GM21825 (cell line): ENCODE measurements around the gene MEGF6.

Source experiments
- ATAC-seq: cut with Tn5 transposase; IDR thresholded peaks from one replicate; pipeline ENCODE4 v1.9.1; 2021; ENCODE audit warnings: mild to moderate bottlenecking, moderate library complexity; ENCODE audit not compliant: unreplicated experiment

The MEGF6 gene

DNA sequence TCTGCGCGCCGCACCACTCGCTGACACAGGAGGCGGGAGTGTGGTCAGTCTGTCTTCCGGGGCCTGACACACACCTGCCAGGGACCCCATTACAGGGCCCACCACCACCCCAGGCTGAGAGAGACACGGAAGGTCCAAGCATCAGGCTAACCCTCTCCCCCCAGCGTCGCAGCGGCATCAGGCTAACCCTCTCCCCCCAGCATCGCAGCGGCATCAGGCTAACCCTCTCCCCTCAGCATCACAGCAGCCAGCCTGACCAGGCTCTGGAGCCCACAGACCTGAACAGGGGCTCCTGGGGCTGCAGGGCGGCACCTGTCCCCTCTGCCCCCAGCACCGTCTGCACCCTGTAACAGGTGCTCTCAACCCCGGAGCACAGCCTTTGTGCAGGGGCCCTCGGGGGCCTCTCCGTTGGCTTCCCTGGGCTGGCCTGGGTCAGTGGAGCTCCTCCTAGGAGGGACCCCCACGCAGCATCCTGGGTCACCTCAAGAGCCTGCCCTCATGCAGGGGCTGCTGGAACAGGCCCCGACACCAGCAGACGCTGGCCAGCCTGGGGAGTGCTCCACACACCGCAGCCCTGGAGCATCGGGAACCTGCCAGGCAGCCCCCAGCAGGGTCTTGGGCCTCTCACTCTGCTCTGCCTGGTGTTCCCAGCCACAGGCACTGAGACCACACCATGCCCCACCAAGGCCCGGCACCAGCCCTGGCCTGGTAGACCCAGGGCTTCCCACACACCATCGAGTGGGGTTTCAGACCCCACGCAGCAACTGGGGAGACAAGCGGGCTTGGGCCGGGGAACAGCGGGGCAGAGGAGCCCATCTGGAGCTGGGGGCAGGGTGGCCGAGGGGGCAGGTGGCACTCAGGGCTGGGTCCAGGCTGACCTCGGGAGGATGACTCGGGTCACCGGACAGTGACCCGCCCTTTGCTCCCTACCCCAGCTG is 67.0 kb downstream of the MEGF6 start:
- ATAC-seq: no peak

DNA sequence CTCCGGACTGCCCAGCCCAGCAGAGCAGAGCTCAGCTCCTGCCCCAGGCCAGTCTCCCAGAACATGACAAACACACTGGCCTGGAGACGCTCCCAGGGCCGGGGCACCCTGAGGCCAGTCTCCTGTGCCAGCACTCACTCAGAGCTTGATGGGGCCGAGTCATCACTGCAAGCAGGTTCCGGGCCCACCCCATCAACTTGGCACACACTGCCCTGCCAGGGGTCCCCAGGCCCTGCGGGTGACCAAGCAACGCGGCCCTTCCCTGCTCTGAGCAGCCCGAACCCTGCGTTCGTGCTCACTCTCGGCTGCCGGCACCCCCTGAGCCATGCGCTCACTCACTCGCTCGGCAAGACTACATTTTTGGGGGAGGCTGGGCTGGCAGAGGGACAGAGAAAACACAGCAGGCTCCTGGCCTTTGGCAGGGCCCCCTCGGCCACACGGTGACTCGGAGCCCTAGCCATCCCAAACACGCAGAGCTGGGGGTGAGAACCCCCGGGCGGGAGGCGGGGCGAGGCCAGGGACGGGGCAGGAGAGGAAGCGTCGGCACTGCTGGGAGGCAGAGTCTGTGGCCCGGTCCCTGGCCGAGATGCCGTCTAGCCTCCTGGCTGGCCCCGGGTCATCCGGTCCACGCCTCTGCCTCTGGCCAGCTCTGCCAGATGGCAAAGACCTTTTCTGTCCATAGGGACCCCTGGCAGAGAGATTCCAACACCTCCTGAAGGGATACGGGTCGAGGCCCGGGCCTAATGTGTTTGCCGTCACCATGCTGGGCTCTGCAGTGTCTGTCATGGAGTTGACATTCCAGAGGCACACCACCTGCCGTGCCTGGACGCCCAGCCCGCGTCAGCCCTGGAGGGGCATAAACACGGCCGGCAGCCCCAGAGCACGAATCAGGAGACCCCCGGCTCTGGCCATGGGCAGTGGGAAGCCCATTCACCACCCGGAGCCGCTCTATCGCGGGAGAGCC is 68.0 kb downstream of the MEGF6 start:
- ATAC-seq: no peak

DNA sequence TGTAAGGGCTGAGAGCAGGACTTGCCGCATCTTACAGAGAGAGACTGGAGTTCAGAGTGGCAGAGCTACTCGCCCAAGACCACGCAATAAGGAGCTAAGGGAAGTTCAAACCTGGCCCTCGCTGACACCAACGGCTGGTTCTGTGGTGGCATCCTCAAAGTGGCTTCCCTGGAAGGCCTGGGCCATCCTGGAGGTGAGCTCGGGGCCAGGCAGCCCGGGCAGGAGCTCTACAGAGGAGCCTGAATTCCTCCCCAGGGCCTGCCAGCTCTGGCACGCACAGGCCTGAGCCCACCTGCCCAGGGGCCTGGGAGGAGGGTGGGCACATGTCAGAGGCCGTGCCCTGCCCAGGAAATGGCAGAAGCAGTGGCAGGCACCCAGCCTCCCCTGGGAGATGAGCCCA is 68.6 kb downstream of the MEGF6 start:
- no peak for ATAC-seq

DNA sequence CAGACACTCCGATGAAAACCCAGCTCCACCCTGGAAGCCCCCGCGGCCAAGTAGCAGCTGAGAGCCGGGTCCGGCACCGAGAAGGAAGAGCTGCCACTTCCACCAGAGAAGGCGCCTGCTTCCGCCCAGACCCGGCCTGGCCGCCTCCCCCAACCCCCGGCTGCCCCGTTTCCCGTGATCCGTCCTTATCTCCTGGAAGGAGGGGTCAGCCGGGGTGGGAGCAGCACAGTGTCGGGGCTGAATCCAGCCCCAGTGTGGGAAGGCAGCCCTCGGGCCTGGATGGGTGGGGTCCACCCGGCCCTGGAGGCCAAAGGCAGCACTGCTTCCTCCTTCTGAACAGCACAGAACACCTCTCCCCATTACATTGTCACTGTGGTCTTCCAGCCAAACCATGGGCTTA is 69.4 kb downstream of the MEGF6 start:
- no peak for ATAC-seq

DNA sequence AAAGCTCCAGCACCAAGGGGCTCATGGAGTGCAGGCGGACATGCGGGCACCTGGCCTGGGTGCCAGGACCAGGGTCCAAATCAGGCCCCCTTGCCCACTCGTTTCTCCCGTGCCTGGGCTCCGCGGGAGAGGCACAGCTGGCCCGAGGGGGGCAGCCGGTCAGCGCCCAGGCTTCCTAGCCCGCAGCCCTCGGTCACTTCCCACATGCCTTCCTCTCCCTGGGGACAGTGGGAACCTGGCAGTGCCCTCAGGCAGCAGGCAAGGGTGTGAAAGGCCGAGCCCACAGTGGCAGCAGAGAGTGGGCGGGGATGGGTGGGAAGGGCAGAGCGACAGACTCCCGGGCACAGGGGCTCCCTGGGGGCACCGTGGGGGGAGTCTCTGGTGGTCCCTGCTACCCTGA is 69.8 kb downstream of the MEGF6 start:
- no peak for ATAC-seq

DNA sequence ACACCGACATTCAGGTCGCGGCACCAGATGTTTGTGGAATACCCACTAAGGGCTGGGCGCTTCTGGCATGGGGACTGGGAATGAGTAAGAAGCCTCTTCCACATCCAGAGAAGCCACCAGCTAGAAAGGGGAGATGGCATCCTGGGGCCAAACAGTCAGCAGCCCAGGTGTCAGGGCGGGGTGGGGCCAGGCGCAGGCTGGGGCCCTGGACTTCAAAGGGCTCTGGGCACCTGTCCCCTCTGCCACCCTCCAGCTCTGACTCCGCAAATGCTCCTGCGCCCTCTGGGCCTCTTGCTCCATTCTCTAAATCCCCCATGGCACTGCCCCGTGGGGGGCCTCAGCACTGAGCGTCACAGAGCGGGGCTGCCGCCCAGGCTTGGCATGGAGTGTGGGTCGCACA is 70.4 kb downstream of the MEGF6 start:
- ATAC-seq: no peak

DNA sequence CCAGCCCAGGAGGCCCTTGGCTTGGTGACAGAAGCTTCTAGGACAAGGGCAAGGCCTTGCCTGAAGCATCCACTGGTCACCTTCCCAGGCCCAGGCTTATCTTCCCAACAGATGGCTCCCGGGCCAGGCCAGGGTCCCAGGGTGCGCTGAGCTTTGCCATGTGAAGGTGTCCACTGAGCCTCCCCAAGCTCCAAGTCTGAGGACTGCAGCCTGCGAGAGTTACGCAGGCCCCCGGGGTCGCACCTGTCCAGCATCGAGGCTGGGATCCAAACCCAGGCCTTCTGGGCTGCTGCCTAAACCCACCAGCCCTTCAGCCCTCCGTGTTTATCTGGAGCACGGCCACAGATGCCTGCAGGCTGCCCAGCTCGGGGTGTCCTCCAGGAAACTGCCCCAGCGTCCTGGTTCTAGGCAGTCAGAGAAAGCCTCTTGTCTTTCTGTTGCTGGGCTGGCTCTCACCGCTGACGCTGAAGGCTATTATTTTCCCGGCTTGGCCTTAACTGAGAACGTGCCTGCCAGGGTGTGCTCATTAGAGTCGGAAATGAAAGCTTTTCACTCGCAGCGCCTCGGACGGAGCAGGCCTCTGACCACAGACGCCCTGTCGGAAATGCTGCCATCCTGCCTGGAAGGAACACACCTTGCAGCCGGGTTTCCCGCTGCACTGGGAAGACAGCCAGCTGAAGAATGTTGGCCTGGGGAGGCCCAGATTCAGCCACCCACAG is 71.4 kb downstream of the MEGF6 start:
- no peak for ATAC-seq

DNA sequence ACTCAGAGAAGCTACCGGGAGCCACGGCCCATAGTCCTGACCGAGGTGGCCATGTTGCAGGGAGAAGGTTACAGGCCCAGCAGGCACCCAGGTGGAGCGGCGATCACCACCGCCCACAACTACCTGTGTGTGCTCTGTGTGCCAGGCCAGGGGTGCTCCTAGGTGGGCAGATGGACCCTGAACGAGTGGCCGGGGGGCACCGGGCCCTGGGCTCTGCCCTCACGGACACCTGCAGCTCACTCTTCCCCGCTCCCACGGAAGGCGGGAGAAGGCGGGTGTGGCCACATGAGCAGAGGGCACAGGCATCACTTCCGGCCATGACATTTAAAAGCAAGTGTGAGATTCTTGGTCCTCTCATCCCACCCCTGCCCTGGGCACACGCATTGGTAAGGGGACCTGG is 73.9 kb downstream of the MEGF6 start:
- ATAC-seq: no peak

DNA sequence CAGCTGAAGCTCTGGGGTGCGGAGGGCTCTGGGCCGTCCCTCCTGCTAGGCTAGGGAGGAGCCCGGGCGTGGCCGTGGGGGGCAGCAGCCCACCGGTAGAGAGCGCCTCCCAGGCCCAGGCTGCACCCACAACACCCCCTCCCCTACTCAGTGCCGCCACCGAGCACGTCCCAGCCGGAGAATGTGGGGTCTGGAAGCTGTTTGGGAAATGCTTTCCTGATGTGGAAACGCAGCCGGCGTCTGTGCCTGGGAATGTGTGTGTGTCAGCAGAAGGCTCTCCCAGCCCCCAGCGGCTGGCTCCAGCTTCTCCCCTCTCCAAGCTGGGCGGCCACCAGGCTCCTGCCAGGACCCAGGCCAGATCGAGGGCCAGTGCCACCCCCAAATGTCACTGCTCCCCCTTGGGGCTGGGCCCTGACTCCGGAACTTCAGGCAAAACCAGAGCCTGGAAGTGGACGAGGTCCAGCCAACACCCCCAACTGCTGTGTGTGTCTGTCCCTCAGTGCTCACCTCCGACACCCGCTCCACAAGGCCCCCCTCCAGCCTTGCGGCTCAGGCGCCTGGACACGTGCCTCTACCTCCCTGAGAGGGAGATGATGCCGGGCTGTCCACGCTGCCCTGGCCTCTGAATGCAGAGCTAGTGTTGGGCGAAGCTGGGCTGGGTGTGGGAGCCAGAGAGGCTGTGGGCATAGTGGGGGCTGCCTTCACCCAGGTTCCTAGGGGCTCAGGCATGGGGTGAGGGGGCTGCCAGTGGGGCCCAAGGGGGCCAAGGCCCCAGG is 74.7 kb downstream of the MEGF6 start:
- no peak for ATAC-seq

DNA sequence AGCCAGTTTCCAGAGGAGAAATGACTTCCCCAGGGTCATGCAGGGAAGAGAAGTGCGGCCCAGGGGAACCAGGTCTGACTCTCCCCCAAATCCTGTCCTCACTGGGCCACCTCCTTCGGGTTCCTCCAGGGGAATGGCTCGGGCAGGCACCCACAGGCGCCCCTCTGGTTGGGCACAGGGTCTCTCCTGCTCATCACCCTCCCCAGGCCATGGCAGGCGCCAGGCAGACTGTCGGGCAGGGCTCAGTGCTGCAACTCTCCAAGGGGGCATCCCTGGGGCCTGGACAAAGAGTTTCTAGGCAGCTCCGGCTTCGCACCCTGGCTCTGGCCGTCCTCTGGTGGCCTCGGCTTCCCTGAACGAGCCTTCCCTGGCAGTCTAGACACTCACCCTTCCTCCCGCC is 75.6 kb downstream of the MEGF6 start:
- no peak for ATAC-seq

DNA sequence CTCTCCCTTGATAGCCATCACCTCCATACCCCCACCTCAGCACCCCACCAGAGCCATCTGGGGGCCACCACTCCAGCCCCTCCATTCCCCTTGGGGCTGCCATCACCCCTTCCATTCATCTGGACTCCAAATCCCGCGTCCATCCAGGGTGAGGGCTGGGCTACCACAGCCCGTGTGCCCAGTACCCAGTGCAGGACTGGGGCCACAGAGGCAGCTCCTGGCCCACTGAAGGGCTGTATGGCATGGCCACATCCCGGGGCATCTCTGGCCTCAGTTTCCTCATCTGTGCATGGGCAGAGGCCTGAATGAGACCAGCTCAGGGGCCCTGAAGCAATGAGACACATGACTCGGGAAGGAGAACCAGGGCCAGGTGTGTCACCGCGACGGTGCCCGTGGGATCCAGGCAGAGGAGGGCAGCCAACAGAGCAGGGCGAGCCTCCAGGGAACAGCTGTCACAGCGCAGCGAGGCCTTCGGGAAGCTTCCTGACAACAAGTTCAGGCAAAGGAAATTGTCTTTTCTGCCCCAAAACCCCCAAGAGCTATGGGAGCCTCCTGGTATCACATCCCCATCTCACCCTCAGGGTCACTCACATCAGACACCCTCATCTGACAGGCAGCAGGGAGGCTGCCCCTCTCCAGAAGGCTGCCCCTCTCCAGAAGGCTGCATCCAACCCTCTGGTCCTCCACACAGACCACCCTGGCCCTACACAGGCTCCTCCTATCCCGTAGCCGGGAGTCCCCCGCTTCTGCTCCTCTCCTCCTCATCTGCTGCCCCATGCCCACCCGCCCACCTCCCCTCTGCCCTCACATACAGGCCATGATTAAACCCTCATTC is 76.3 kb downstream of the MEGF6 start:
- ATAC-seq: no peak

DNA sequence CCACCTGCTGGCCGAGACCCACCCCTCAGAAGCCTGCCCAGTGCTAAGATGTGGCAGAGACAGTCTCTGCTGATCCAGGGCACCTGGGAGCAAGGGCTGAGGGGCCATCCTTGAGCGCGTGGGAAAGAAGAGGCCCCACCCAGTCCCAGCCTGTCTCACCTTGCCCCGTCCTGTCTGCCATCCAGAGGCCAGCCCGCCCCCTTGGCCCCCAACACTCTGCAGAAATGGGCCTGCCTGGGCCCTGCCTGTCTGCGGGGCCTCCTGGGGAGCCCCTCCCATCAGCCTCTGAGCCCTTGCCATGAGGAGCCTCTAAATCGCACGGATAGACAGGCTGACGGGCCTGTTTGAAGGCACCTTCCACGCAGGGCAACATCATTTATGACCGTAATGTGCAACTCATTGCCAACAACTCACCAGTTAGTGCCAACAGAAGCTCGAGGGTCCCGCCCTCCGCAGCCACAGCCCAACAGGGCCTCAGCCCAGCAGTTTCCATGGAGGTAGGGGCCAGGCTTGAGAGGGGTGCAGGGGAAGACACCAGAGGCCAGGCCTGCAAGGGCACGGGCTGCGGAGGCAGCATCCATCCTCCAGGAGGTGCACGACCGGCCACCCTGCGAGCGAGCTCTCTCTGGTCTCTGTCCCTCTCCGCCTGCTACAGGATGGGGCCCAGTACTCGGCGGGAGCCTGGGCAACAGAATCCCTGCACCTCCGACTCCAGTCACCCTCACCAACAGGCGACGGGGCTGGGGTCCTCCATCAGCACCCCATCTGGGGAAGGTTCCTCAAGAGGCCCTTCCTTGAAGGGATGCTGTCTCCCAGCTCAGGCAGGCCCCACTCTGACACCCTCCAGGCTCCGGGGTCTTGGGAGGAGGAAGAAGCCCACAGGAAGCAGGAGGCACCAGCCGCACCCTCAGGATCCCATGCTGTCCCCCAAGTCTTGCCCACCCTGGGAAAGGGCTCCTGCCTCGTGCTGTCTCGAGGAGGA is 78.0 kb downstream of the MEGF6 start:
- no peak for ATAC-seq

DNA sequence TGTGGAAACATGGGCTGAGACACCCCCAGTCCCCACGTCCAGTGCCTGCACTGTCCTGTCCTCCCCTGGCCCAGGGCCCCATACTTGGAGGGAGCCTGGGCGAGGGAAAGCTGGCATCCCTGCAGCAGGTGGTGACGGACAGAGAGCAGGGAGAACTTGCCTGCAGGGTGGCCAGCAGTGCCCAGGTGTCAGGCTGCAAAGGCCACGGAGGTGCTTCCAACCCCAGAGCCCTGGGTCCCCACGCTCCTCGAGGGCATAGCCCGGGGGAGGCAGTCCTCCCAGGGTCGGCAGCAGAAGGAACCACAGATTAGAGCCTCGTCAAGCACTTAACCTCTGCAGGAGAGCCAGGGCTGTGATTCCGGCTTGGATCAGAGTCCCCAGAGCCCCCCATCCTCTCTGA is 79.4 kb downstream of the MEGF6 start:
- no peak for ATAC-seq

DNA sequence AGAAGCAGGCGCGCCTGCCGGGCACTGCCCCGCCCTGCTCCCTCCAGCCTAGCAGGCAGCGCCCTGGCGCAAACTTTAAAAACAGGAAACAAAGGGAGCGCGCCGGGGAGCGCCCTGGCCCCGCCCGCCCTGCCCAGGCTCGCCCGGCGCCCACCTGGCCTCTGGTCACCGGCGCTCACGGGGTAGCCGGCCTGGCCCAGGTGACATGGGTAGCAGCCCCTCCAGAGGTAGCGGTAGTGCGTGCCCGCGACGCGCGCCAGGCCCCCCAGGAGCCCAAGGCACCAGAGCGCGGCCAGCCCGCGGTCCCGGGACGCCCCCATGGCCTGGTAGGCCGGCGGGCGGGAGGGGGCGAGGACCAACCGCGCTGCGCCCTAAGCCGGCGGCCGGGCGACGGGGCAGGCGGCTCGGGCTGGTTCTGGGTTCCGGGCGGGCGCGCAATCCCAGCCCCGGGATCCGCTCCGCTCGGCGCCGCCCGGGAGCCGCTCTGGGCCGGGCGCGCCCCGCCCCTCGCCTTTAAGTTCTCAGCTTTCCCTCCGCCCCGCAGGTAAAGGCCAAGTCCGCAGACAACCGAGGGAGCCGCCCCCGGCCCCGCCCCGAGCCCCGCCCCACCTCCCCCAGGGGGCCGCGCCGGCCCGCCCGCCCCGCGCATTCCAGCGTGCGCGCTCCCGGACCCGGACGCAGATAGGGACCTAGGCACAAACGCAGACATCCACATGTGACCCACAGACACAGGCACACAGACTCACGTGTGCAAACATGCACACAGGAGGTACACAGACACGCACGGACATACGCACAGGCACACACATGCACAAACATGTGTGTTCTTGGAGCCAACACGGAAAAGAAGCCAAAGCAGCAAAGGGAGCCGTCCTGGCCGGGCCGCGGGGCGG is 80.1 kb downstream of the MEGF6 start:
- ATAC-seq: no peak

DNA sequence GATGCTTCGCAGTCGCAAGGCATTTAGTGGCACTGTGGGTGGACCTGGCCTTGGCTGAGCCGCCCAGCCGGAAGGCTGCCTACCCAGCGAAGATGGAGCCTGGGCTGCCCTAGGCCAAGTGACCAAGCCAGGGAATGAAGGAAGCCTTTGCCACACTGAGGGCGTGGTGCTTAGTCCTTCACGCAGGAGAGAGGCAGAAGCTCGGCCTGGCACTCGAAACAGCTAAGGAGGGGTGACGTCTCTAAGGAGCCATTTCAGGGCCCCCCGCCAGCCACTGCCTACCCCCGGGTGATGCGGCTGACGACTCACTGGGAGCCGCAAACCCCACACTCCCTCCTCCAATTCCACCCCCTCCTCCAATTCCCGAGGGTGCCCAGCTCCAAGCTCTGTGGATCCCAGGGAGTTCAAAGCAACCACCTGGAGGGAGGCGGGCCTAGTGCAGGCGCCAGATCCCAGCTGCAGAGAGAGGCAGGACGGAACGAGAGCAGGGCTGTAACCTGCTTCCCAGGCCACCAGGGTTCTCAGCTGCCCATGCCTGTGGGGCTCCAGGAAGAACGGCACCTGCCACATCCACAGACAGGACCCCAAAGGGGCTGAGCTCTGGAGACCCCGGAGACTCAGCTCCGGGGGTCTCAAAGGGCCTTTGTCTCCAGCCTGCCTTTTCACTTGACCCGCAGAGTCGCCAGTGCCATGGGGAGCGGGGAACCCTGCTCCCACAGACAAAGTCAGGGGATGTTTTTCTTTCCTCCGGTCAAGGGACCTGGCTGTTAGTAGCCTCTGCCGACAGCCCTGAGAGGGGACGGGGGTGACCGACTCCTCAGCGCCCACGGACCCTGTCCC is 81.0 kb downstream of the MEGF6 start:
- no peak for ATAC-seq

DNA sequence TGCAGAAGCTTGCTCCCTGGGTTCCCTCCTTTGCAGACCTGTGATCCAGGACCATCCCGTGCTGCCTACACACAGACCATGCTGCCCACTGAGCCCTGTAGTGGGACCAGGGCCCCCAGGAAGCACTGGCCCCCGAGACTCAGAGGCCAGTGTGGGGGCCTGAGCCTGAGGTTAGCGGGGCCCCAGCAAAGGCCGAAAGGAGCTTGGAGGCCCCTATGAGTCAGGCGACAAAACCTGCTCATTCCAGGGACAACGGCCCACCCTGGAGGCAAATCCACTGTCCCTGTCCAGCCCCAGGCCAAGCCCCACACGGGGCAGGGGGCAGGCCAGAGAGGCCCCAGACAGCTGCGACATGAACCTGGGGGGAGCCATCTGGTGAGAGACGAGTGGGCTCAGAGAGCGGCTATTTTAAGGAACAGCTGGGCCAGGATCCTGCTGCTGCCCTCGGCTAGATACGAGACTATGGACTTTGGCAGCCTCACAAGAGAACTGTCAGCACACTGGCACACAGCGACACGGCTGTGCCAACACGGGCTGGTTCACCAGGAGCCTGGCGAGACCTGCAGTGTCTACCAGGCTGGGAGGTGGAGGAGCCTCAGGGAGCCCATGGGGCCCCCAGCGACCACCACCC is 82.1 kb downstream of the MEGF6 start:
- no peak for ATAC-seq
